Hepatocyte (in vitro differentiated cells): ENCODE measurements around the gene RPS17. TPM values are rescaled to one million over a fixed set of nuclear protein-coding genes. Genes with fewer than 3 reads are reported as not detected.
"Not testable (repeated sequence)": the region's sequence is repeated elsewhere in the genome, so short reads cannot be mapped to it uniquely, and the experiment has no call there.

Source experiments
- DNase-seq: peaks from one replicate; pipeline ENCODE4 v3.0.0-alpha.2; 2016; ENCODE audit warnings: low spot score
- H2AFZ ChIP-seq: fragments of 200-600 bp; sonication (generic); 2 replicates; pipeline ENCODE4 v1.6.0; 2016; ENCODE audit warnings: antibody characterized with exemption, mild to moderate bottlenecking
- H3K27ac ChIP-seq: fragments of 200-600 bp; sonication (generic); 2 replicates; pipeline ENCODE4 v1.5.1; 2016; ENCODE audit warnings: mild to moderate bottlenecking
- H3K27me3 ChIP-seq: fragments of 200-600 bp; sonication (generic); 2 replicates; pipeline ENCODE4 v1.6.1; 2016
- H3K36me3 ChIP-seq: fragments of 200-600 bp; sonication (generic); replicated peaks from 2 replicates; pipeline ENCODE4 v1.5.1; 2016; ENCODE audit warnings: low read depth; ENCODE audit not compliant: insufficient read depth
- H3K4me1 ChIP-seq: fragments of 200-600 bp; sonication (generic); 2 replicates; pipeline ENCODE4 v1.5.1; 2016; ENCODE audit warnings: mild to moderate bottlenecking, moderate library complexity; ENCODE audit not compliant: insufficient read depth
- H3K4me2 ChIP-seq: fragments of 200-600 bp; sonication (generic); 2 replicates; pipeline ENCODE4 v1.6.0; 2016
- H3K4me3 ChIP-seq: fragments of 200-600 bp; sonication (generic); 2 replicates; pipeline ENCODE4 v1.5.1; 2016; ENCODE audit warnings: mild to moderate bottlenecking
- H3K79me2 ChIP-seq: fragments of 200-600 bp; sonication (generic); 2 replicates; pipeline ENCODE4 v1.6.0; 2017; ENCODE audit warnings: mild to moderate bottlenecking
- H3K9me2 ChIP-seq: fragments of 200-600 bp; sonication (generic); replicated peaks from 2 replicates; pipeline ENCODE4 v1.6.0; 2017; ENCODE audit warnings: mild to moderate bottlenecking; ENCODE audit not compliant: insufficient read depth
- H3K9me3 ChIP-seq: fragments of 200-600 bp; sonication (generic); 2 replicates; pipeline ENCODE4 v1.5.1; 2016; ENCODE audit warnings: low read depth, mild to moderate bottlenecking
- H4K20me1 ChIP-seq: fragments of 200-600 bp; sonication (generic); 2 replicates; pipeline ENCODE4 v1.6.0; 2016; ENCODE audit warnings: mild to moderate bottlenecking; ENCODE audit not compliant: insufficient read depth, poor library complexity, severe bottlenecking
- CTCF ChIP-seq: fragments of 200-600 bp; sonication (generic); IDR thresholded peaks from 2 replicates; pipeline ENCODE4 v1.5.1; 2016; ENCODE audit warnings: antibody characterized with exemption, mild to moderate bottlenecking; ENCODE audit not compliant: poor library complexity
- EZH2 ChIP-seq: fragments of 200-600 bp; sonication (generic); IDR thresholded peaks from 2 replicates; pipeline ENCODE4 v1.6.1; 2016; ENCODE audit warnings: antibody characterized with exemption, mild to moderate bottlenecking, borderline replicate concordance
- EZH2phosphoT487 ChIP-seq: fragments of 200-600 bp; sonication (generic); IDR thresholded peaks from one replicate; pipeline ENCODE4 v1.6.1; 2018; ENCODE audit warnings: antibody characterized with exemption, mild to moderate bottlenecking, low read depth, moderate library complexity; ENCODE audit not compliant: unreplicated experiment, severe bottlenecking
- WGBS: methylation state at CpG from one replicate; pipeline ENCODE4 v1.1.6; 2016; ENCODE audit warnings: low lambda C conversion rate; ENCODE audit errors: missing lambda C conversion rate; 5-methylcytosine and 5-hydroxymethylcytosine counted together
- polyA plus RNA-seq: library from polyadenylated mRNA; unstranded; fragments of >200 nt; fragmentation: Nextera tagmentation; extraction: Ambion mirVana; gene quantifications from 2 replicates; pipeline ENCODE4 v1.2.1, GENCODE V29; 2016
- total RNA-seq: library from RNA; depleted of rRNA; stranded (reverse); fragments of >200 nt; gene quantifications from 2 replicates; pipeline ENCODE4 v1.2.3, GENCODE V29; 2014

Gene RPS17
- total and polyA plus RNA-seq, 2 experiments from 2014 or later: 453 to 2,046 TPM

GRCh38 chr15:82530606-82531379, 9.5 kb downstream of the RPS17 start:
- H3K36me3 ChIP-seq: peaks cover 3% of the 10 kb centered on the region
- no peaks in the 10 kb centered on the region for H3K9me2 ChIP-seq
- no peaks in the 10 kb centered on the region for H3K4me1 ChIP-seq
- no peaks in the 10 kb centered on the region for H4K20me1 ChIP-seq
- no peak for TF ChIP-seq EZH2
- peak; percentile 95 for TF ChIP-seq CTCF
- peak overlapping the region; percentile 75 for H2AFZ ChIP-seq
- 25% methylated on average over 10 of the region's 10 CpGs for WGBS
- no peak overlapping the region for H3K27ac ChIP-seq
- H3K4me2 ChIP-seq: peak overlapping the region; percentile 97
- H3K27me3 ChIP-seq: no peaks in the 10 kb centered on the region
- H3K79me2 ChIP-seq: no peaks in the 10 kb centered on the region
- H3K9me3 ChIP-seq: no peaks in the 10 kb centered on the region
- no peak overlapping the region for H3K4me3 ChIP-seq
- peak; percentile 77 for DNase-seq

GRCh38 chr15:82530006-82530405, 10.3 kb downstream of the RPS17 start:
- Histone ChIP-seq H3K27ac (no peak overlapping the region), H3K9me3 (no peaks in the 10 kb centered on the region), H2AFZ (no peak overlapping the region), H3K9me2 (no peaks in the 10 kb centered on the region), H3K4me2 (no peak overlapping the region), H4K20me1 (no peaks in the 10 kb centered on the region), H3K4me3 (no peak overlapping the region), H3K79me2 (no peaks in the 10 kb centered on the region), H3K27me3 (no peaks in the 10 kb centered on the region), H3K36me3 (peaks cover 3% of the 10 kb centered on the region), H3K4me1 (no peaks in the 10 kb centered on the region)
- WGBS: 94% methylated on average over 3 of the region's 3 CpGs
- TF ChIP-seq CTCF: no peak
- TF ChIP-seq EZH2phosphoT487: no peak
- no peak for TF ChIP-seq EZH2
- no peak for DNase-seq

- H3K79me2 ChIP-seq, H3K4me3 ChIP-seq, H3K36me3 ChIP-seq, H3K9me3 ChIP-seq, H3K9me2 ChIP-seq, H3K4me2 ChIP-seq, H4K20me1 ChIP-seq, H2AFZ ChIP-seq, DNase-seq, H3K4me1 ChIP-seq, H3K27ac ChIP-seq, H3K27me3 ChIP-seq: not testable (repeated sequence)
- WGBS: no CpG with 5 or more reads among the region's 48 CpGs
Observed at GRCh38 chr15:82513587-82513986, 26.7 kb downstream of the RPS17 start.

- H3K9me2 ChIP-seq, H3K27me3 ChIP-seq, DNase-seq, H3K4me2 ChIP-seq, H3K9me3 ChIP-seq, H4K20me1 ChIP-seq, H3K4me3 ChIP-seq, H3K27ac ChIP-seq, H2AFZ ChIP-seq, H3K79me2 ChIP-seq, H3K36me3 ChIP-seq, H3K4me1 ChIP-seq: not testable (repeated sequence)
- 84% methylated on average over 2 of the region's 4 CpGs for WGBS
Observed at GRCh38 chr15:82507693-82508092, 32.6 kb downstream of the RPS17 start.

- not testable (repeated sequence) for H3K4me1 ChIP-seq, H3K27me3 ChIP-seq, H3K4me3 ChIP-seq, H3K36me3 ChIP-seq, DNase-seq, H4K20me1 ChIP-seq, H3K27ac ChIP-seq, H2AFZ ChIP-seq, H3K4me2 ChIP-seq, H3K9me2 ChIP-seq, H3K9me3 ChIP-seq, H3K79me2 ChIP-seq
- 93% methylated on average over 1 of the region's 1 CpG for WGBS
Observed at GRCh38 chr15:82507087-82507486, 33.2 kb downstream of the RPS17 start.

GRCh38 chr15:82505842-82506241, 34.4 kb downstream of the RPS17 start:
- H3K9me3 ChIP-seq, H3K36me3 ChIP-seq, H3K4me2 ChIP-seq, H3K4me1 ChIP-seq, H4K20me1 ChIP-seq, H3K27ac ChIP-seq, H3K79me2 ChIP-seq, DNase-seq, H3K9me2 ChIP-seq, H3K27me3 ChIP-seq, H3K4me3 ChIP-seq, H2AFZ ChIP-seq: not testable (repeated sequence)
- no CpG with 5 or more reads among the region's 3 CpGs for WGBS

GRCh38 chr15:82504074-82504473, 36.2 kb downstream of the RPS17 start:
- 63% methylated on average over 1 of the region's 3 CpGs for WGBS

More at GRCh38 chr15:82504074-82504473, 36.2 kb downstream of the RPS17 start:
- not testable (repeated sequence) for H3K4me1 ChIP-seq, H3K9me2 ChIP-seq, H3K4me3 ChIP-seq, H3K36me3 ChIP-seq, H3K27me3 ChIP-seq, H3K4me2 ChIP-seq, H4K20me1 ChIP-seq, H3K27ac ChIP-seq, H2AFZ ChIP-seq, DNase-seq, H3K79me2 ChIP-seq, H3K9me3 ChIP-seq
